Neuron (in vitro differentiated cells): ENCODE data around the gene TSHZ3.

Source experiments
- H2AFZ ChIP-seq: one replicate; pipeline ENCODE4 v1.6.1; 2013; ENCODE audit warnings: low read depth, mild to moderate bottlenecking, inconsistent platforms, low read length, moderate library complexity
- H3K27me3 ChIP-seq: one replicate; pipeline ENCODE4 v1.6.1; 2013; ENCODE audit warnings: low read length; ENCODE audit not compliant: insufficient read depth
- H3K36me3 ChIP-seq: one replicate; pipeline ENCODE4 v1.6.1; 2013; ENCODE audit warnings: low read length; ENCODE audit not compliant: insufficient read depth
- H3K4me1 ChIP-seq: one replicate; pipeline ENCODE4 v1.6.1; 2013; ENCODE audit warnings: low read length; ENCODE audit not compliant: insufficient read depth
- H3K4me3 ChIP-seq: 2 replicates; pipeline ENCODE4 v1.5.1; 2013; ENCODE audit warnings: mild to moderate bottlenecking, low read length, moderate library complexity
- H3K9me3 ChIP-seq: one replicate; pipeline ENCODE4 v1.6.1; 2013; ENCODE audit warnings: low read length

TSHZ3 gene

DNA sequence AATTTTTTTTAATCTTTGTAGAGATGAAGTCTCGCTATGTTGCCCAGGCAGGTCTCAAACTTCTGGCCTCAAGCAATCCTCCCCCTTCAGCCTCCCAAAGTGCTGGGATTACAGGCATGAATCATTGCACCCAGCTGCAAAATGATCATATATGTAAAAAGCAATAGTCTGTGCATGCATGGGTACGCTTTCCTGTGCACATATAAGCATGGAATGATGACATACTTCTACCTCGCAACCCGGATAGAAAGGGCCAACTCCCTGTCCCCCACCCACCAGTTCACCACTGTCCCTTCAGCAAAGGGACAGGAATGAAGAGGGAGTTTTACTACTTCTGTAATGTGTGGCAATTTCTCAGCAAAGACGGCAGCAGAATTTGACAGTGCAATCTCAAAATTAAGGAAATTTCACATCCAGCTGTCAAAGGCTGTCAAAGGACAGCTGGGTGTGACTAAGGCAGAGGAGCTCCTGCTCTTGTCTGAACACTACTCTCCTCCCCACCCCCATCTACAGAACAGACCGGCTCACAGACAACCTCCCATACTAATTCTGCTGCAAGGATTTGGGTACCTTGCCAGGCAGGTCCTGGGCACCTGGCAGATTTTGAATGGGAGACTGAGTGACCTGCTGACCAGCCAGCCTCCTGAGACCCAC lies 95.6 kb downstream of the TSHZ3 start:
- no peak overlapping the region for H3K4me3 ChIP-seq
- H3K27me3 ChIP-seq, result no peaks in the 10 kb centered on the region
- no peaks in the 10 kb centered on the region for H3K36me3 ChIP-seq
- H3K9me3 ChIP-seq, result no peaks in the 10 kb centered on the region
- no peaks in the 10 kb centered on the region for H3K4me1 ChIP-seq
- H2AFZ ChIP-seq, result no peak overlapping the region

- H3K36me3 ChIP-seq, result no peaks in the 10 kb centered on the region
- H2AFZ ChIP-seq, result no peak overlapping the region
- no peaks in the 10 kb centered on the region for H3K27me3 ChIP-seq
- H3K9me3 ChIP-seq, result no peaks in the 10 kb centered on the region
- no peaks in the 10 kb centered on the region for H3K4me1 ChIP-seq
- no peak overlapping the region for H3K4me3 ChIP-seq
Observed at GRCh38 chr19:31252441-31252840, 96.8 kb downstream of the TSHZ3 start.

- Histone ChIP-seq H2AFZ (no peak overlapping the region), H3K9me3 (no peaks in the 10 kb centered on the region), H3K27me3 (no peaks in the 10 kb centered on the region), H3K36me3 (no peaks in the 10 kb centered on the region), H3K4me1 (no peaks in the 10 kb centered on the region), H3K4me3 (no peak overlapping the region)
Observed at GRCh38 chr19:31249217-31249616, 100.0 kb downstream of the TSHZ3 start.

DNA sequence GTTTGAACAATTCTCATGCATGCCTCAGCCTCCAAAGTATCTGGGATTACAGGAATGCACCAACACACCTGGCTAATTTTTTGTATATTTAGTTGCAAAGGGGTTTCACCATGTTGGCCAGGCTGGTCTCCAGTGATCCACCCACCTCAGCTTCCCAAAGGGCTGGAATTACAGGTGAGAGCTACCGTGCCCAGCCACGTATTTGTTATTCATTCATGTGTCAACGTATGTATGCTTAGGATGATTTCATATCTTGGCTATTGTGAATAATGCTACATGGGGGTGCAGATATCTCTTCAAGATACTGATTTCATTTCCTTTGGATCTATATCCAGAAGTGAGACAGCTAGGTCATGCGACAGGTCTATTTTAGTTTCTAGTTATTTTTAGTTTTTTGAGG lies 113.4 kb downstream of the TSHZ3 start:
- Histone ChIP-seq H3K27me3 (no peaks in the 10 kb centered on the region), H2AFZ (no peak overlapping the region), H3K4me1 (no peaks in the 10 kb centered on the region), H3K36me3 (no peaks in the 10 kb centered on the region), H3K4me3 (no peak overlapping the region), H3K9me3 (no peaks in the 10 kb centered on the region)

DNA sequence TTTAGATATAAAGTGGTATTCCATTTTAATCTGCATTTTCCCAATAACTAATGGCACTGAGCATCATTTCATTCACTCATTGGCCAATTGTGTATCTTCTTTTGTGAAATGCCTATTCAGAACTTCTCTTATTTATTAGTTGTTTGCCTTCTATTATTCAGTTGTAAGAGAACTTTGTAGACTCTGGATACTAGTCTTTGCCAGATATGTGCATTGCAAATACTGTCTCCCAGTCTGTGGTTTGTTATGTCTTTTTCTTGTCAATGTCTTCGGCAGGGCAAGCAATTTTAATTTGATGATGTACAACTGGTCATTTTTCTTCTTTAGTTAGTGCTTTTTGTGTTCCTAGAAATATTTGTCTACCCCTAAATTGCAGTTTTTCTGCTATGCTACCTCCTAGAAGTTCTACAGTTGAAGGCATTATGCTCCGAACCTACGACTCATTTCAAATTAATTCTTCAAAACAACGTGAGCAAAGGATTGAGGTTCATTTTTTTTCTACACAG lies 115.9 kb downstream of the TSHZ3 start:
- Histone ChIP-seq H3K36me3 (no peaks in the 10 kb centered on the region), H3K27me3 (no peaks in the 10 kb centered on the region), H3K4me3 (no peak overlapping the region), H2AFZ (no peak overlapping the region), H3K9me3 (no peaks in the 10 kb centered on the region), H3K4me1 (no peaks in the 10 kb centered on the region)

DNA sequence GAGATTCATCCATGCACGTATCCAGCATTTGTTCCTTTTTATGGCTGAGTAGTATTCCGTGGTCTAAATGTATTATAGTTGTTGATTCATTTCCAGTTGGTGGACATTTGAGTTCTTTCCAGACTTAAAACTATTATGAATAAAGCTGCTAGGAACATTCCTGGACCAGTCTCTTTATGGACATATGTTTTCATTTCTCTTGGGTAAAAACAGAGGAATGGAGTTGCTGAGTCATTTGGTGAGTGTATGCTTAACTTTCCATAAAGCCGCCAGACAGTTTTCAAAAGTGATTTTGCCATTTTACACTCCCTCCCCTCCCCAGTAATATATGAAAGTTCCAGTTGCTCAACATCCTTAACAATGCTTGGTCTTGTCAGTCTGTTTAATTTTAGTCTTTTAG lies 116.4 kb downstream of the TSHZ3 start:
- H3K36me3 ChIP-seq, result no peaks in the 10 kb centered on the region
- H3K27me3 ChIP-seq, result no peaks in the 10 kb centered on the region
- no peak overlapping the region for H3K4me3 ChIP-seq
- H2AFZ ChIP-seq, result no peak overlapping the region
- H3K9me3 ChIP-seq, result no peaks in the 10 kb centered on the region
- H3K4me1 ChIP-seq, result no peaks in the 10 kb centered on the region

DNA sequence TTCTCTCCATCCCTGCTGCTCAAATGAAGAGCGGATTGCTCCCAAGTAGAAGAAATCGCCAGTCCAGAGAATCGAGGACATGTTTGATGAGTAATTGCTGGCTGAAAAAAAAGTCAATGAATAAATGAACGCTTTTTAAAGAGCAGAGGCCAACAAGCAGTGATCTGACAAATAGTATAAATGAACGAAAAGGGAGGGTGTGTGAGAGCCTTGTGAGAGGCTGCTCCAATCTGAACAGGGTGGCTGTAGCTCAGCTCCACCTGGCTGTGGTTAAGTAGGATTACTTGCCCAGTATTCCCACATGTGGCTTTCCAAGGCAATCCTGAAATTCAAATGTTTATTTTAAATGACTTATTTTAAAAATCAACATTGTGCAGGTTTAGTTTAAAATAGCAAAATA lies 117.1 kb downstream of the TSHZ3 start:
- Histone ChIP-seq H3K4me1 (no peaks in the 10 kb centered on the region), H3K36me3 (no peaks in the 10 kb centered on the region), H2AFZ (no peak overlapping the region), H3K4me3 (no peak overlapping the region), H3K27me3 (no peaks in the 10 kb centered on the region), H3K9me3 (no peaks in the 10 kb centered on the region)

- no peak overlapping the region for H2AFZ ChIP-seq
- H3K4me1 ChIP-seq, result no peaks in the 10 kb centered on the region
- H3K27me3 ChIP-seq, result no peaks in the 10 kb centered on the region
- H3K9me3 ChIP-seq, result no peaks in the 10 kb centered on the region
- no peak overlapping the region for H3K4me3 ChIP-seq
- no peaks in the 10 kb centered on the region for H3K36me3 ChIP-seq
Observed at GRCh38 chr19:31231237-31231636, 118.0 kb downstream of the TSHZ3 start.

DNA sequence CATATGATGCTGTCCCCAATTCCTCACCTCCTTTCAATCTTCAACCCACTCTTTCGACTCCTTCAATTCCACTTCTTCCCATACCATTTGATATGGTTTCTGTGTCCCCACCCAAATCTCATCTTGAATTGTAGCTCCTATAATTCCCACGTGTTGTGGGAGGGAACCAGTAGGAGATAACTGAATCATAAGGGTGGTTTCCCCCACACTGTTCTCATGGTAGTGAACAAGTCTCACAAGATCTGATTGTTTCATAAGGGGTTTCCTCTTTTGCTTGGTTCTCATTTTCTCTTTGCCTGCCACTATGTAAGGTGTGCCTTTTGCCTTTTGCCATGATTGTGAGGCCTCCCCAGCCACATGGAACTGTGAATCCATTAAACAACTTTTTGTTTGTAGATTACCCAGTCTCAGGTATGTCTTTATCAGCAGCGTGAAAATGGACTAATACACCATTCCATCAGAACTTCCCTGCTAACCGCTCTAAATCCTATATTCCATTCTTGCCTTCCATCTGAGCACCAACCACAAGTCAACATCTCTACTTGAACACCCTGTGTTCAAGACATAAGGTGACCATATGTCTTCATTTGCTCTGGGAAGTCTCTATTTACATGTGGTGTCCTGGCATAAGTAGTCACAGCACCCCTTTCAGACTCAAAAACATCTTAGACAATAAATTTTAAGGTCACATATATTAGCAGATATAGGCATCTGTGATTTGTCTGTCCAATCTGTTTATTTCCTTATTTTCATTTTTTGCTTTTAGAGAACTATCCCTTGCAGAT lies 122.9 kb downstream of the TSHZ3 start:
- no peaks in the 10 kb centered on the region for H3K36me3 ChIP-seq
- no peaks in the 10 kb centered on the region for H3K27me3 ChIP-seq
- no peak overlapping the region for H3K4me3 ChIP-seq
- no peaks in the 10 kb centered on the region for H3K9me3 ChIP-seq
- H3K4me1 ChIP-seq, result no peaks in the 10 kb centered on the region
- no peak overlapping the region for H2AFZ ChIP-seq
